OCI-M2 (cell line): ENCODE results near the gene RSU1.

Source experiments
- DNase-seq: peaks from one replicate; lab custom pipeline; 2025; ENCODE audit not compliant: unreplicated experiment; lab: John Stamatoyannopoulos, UW

The RSU1 gene

GRCh38 chr10:16685551-16685950 is 131.7 kb downstream of the RSU1 start:
- no peak for DNase-seq

DNA sequence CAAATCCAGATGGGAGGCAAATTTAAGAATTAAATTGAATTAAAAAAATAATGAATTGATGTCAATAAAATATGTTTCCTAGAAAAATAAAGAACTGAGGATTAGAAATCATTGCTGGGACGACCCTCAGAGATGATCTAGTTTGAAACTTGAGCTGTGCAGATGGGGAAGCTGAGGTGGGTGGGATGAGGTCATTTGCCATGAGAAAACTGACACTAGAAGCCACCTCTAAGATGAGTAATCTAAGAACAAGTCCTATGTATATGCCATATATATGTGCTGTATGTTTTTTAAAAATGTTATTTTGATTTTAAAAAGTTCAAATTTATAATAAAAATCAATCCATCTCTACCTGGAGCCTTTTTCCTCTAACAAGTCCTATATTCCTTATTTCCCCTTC is 135.7 kb downstream of the RSU1 start:
- no peak for DNase-seq

DNA sequence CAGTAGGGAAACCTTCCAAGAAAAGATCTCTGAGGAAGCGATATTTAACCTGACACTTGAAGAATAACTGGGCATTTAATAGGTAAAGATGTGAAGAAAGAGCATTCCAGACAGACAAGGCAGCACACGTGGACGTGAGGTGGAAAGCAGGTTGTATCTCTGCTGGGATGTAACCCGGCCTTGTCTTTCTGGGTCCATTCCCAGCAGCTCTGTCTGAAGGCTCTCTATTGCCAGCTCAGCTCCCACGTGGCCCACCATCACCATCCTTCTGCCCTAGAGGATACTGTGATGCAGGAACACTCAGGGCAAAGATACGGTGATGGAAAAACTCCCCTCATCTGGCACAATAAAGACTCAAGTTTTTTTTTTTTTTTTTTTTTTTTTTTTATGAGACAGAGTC is 137.7 kb downstream of the RSU1 start:
- DNase-seq = no peak

GRCh38 chr10:16675334-16675733 is 141.9 kb downstream of the RSU1 start:
- DNase-seq = no peak

- no peak for DNase-seq
Measured at GRCh38 chr10:16674147-16674703, 143.0 kb downstream of the RSU1 start.

- no peak for DNase-seq
Measured at GRCh38 chr10:16673443-16673842, 143.8 kb downstream of the RSU1 start.

- DNase-seq = no peak
Measured at GRCh38 chr10:16663444-16663843, 153.8 kb downstream of the RSU1 start.

DNA sequence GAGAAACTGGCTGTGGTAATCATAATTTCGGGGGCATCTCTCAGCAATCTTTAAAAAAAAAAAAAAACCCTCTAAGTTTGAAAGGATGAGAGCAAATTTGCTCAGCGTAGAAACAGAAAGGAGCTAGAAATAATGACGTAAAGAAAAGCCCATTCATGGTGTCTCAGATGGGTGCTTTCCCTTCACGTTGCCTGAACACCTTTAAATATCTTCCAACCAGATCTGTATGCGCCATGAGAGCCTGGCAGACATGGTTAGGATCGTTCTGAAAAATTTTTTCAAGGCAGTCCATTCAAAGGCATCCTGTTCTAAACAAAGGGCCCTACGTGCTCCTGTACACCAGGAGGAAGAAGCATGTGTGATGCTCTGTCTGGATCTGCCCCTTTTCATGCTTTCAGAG is 154.3 kb downstream of the RSU1 start:
- DNase-seq = no peak

DNA sequence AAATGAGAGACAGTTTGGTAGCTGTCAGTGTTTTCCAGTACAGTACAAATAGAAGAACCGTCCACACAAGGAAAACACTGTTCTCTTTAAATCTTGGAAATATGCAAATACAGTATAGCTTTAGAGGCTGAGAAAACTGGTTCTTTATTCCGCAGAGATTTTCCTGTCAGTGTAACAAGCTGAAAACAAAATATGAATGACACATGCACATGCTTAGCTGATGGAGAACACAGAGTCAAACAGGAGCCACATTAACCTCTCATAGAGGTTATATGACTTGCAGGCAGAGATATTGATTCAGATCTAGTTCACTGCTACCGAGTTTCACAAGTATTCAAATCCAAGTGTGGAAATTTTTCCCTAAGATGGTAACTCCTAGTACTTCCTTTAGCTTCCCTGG is 160.3 kb downstream of the RSU1 start:
- DNase-seq = no peak

GRCh38 chr10:16653224-16653623 is 164.0 kb downstream of the RSU1 start:
- no peak for DNase-seq

GRCh38 chr10:16652154-16652553 is 165.1 kb downstream of the RSU1 start:
- DNase-seq = no peak

DNA sequence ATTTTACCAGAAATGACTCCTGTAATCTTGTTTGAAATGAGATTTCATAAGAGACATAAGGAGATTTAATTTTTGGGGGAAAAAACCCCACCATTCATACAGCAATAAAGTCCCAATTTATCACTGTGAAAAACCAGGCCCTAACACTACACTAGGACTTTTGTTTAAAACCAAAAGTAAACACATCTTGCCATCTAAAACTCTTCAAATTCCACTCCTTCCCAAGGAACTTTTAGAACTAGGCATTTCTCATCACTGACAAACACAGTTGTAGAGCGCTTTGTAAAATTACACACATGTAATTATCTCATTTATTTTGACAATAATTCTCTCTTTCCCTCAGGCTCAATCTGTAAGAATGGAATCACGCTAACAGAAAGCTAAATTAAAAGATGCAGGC is 167.5 kb downstream of the RSU1 start:
- DNase-seq = no peak

DNA sequence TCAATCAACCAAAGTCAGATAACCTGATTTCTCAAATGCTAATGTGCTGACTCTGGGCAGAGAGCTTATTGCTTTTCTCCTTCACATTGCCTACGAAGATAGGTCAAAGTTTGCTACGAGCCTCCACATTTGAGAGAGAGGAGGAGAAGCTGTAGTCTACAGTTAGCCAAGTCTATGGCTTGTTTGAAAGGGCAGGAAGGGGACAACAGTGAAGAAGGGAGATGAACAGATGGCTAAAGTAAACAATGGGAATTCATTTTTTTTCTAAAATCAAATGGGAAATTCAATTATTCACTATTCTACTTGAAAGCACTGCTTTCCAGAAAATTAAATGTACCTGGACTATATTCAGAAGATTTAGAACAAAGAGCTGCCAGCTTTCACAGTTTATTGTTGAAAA is 168.9 kb downstream of the RSU1 start:
- no peak for DNase-seq

- no peak for DNase-seq
Measured at GRCh38 chr10:16646181-16647059, 170.8 kb downstream of the RSU1 start.

DNA sequence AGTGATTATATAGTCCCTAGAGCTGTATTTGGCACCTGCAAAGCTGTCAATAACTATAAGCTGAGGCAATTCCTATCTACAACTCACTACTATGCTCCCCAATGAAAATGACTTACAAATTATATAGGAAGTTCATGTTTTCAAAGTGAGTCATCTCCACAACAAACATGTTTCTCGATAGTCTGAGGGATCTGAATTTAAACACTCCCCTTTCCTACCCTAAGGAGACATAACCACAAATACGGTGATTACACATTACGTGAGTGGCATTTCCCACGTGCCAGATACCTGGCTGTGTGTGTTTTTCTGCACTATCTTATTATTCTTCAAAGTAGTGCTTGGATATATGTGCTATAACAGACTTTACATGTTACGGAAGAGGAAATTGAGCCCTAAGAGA is 173.1 kb downstream of the RSU1 start:
- no peak for DNase-seq

GRCh38 chr10:16643502-16643901 is 173.7 kb downstream of the RSU1 start:
- no peak for DNase-seq

- no peak for DNase-seq
Measured at GRCh38 chr10:16640153-16640552, 177.1 kb downstream of the RSU1 start.

DNA sequence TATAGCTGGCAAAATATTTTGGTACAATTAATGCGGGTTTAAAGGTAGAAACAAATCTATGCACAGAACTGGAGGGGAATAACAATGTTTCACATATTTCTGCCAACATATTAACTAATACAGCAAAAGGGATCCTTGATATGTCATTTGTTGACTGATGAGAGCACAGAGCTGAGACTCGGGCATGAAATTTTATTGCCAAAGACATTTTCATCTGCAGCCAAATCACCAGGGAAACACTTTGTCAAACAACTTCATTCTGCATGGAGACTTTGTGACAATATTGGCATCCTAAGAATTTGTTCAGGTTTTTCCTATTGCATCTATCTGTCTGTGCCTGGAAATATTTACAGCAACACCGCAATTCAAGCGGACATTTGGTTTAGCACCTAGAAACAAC is 177.8 kb downstream of the RSU1 start:
- no peak for DNase-seq

DNA sequence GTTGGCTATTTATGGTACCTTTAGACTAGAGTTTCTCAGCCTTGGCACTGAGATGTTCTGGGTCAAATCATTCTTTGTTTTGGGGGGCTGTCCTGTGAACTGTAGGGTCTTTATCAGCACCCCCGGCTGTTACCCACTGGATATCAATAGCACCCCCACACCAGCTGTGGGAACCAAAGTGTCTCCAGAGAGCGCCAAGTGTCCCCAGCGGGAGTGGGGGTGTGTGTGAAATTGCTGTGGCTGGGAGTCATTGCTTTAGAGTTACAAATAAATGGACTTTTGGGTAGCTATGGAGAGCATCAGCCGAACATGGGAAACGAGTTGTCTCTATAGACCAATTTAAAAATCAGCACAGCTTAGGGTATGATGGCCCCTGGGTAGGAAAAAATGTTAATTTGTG is 184.2 kb downstream of the RSU1 start:
- no peak for DNase-seq

DNA sequence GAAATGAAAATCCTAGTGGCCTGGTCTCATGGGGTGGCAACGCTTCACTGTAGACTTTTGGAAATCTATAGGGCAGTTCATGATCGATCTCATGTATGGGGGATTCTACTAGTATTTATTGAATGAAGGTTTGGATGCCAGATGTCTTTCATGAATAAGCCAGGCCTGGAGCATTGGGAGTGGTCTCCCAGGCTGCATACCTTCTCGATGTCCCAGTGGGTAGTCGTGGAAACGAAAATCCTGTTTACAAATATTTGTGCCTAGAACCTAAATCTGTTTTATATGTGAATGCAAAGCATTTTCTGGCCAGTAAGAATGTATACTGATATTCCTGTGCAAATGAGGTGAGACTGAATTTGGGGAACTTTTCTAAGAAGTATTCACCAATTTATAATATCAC is 190.5 kb downstream of the RSU1 start:
- DNase-seq = no peak

DNA sequence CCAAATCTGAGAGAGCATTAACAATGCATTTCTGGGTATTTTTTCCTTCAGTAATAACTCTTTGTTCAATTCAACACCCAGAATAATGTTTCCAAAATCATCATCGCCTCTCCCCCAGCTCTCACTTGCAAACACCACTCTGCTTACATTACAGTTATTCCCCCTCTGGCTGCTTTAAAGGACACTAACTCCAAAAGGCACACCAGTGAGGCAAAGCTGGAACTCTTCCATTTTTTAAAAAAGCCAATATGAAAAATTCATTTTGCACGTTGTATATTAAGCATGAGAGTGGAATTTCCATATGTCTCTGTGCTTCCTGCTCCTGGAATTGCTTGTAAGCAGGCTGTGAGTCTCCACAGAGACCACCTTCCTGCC is 204.3 kb downstream of the RSU1 start:
- DNase-seq = no peak

- DNase-seq = no peak
Measured at GRCh38 chr10:16612115-16612980, 204.9 kb downstream of the RSU1 start.
